ENCODE measurements around the gene ANGPTL1. TPM values are rescaled to one million over a fixed set of nuclear protein-coding genes. Genes with fewer than 3 reads are reported as not detected.

The ANGPTL1 gene
- 9.3 TPM for total RNA-seq
- long read RNA-seq, partial matches to known transcripts: 4 of 10 reads
- long read RNA-seq, other reads (novel, unspliced or antisense): 1 of 10 reads

GRCh38 chr1:178870944-178871343 lies at the start of gene ANGPTL1:
Gene ANGPTL1, minus strand, starts transcription at chr1:178871077. Its CDS starts 5,301 bp downstream, at chr1:178865776.
- TF ChIP-seq CTCF (IDR thresholded peaks at IDR 0.05): no peak
- DNase-seq (no peak), ATAC-seq (peak; percentile 19)
- Histone ChIP-seq H3K4me1 (peaks cover 7% of the 10 kb centered on the region), H3K9me3 (no peaks in the 10 kb centered on the region), H3K36me3 (no peaks in the 10 kb centered on the region), H3K27ac (peak within 1 kb of the TSS; percentile 7), H3K4me3 (peak within 1 kb of the TSS; percentile 31), H3K27me3 (no peaks in the 10 kb centered on the region)
- intact Hi-C loops (cut with DNase I): no loop called here

GRCh38 chr1:178919581-178919980 lies 48.7 kb upstream of the ANGPTL1 start:
- no peak for DNase-seq
- H3K4me3 ChIP-seq: no peak overlapping the region
- no peaks in the 10 kb centered on the region for H3K4me1 ChIP-seq
- intact Hi-C loops (cut with DNase I): no loop called here
- no peak for TF ChIP-seq CTCF (IDR thresholded peaks at IDR 0.05)
- no peaks in the 10 kb centered on the region for H3K9me3 ChIP-seq
- no peak for ATAC-seq
- H3K27me3 ChIP-seq: no peaks in the 10 kb centered on the region
- no peaks in the 10 kb centered on the region for H3K36me3 ChIP-seq
- no peak overlapping the region for H3K27ac ChIP-seq

- TF ChIP-seq CTCF (IDR thresholded peaks at IDR 0.05): no peak
- Histone ChIP-seq H3K27me3 (no peaks in the 10 kb centered on the region), H3K9me3 (no peaks in the 10 kb centered on the region), H3K4me3 (no peak overlapping the region), H3K4me1 (no peaks in the 10 kb centered on the region), H3K36me3 (no peaks in the 10 kb centered on the region), H3K27ac (no peak overlapping the region)
- ATAC-seq (no peak), DNase-seq (no peak)
- intact Hi-C loops (cut with DNase I): no loop called here
Observed at GRCh38 chr1:178918955-178919354, 48.1 kb upstream of the ANGPTL1 start.

GRCh38 chr1:178918308-178918707 lies 47.4 kb upstream of the ANGPTL1 start:
- no peaks in the 10 kb centered on the region for H3K4me1 ChIP-seq
- H3K36me3 ChIP-seq: no peaks in the 10 kb centered on the region
- TF ChIP-seq CTCF (IDR thresholded peaks at IDR 0.05): no peak
- ATAC-seq (no peak), DNase-seq (no peak)
- H3K4me3 ChIP-seq: no peak overlapping the region
- H3K9me3 ChIP-seq: no peaks in the 10 kb centered on the region
- intact Hi-C loops (cut with DNase I): no loop called here
- no peak overlapping the region for H3K27ac ChIP-seq
- no peaks in the 10 kb centered on the region for H3K27me3 ChIP-seq

GRCh38 chr1:178916448-178917174 lies 45.7 kb upstream of the ANGPTL1 start:
- Histone ChIP-seq H3K36me3 (no peaks in the 10 kb centered on the region), H3K27me3 (no peaks in the 10 kb centered on the region), H3K4me1 (no peaks in the 10 kb centered on the region), H3K4me3 (no peak overlapping the region), H3K9me3 (no peaks in the 10 kb centered on the region), H3K27ac (no peak overlapping the region)
- intact Hi-C loops (cut with DNase I): no loop called here
- DNase-seq: no peak
- ATAC-seq: no peak
- no peak for TF ChIP-seq CTCF (IDR thresholded peaks at IDR 0.05)

Measured in upper lobe of right lung (tissue), 1 donor.